AG09319 (cell line): ENCODE data around the gene CARS1.

Experiments used
- DNase-seq: peaks from one replicate; pipeline ENCODE4 v3.0.0-alpha.2; 2010; ENCODE audit warnings: low read depth; ENCODE audit errors: extremely low read depth
- TF ChIP-seq, protein P1 (sequence below): IDR thresholded peaks from 2 replicates; pipeline ENCODE4 v1.5.1; 2011; ENCODE audit warnings: low read depth, mild to moderate bottlenecking, inconsistent platforms, low read length, moderate library complexity

CARS1 gene

DNA sequence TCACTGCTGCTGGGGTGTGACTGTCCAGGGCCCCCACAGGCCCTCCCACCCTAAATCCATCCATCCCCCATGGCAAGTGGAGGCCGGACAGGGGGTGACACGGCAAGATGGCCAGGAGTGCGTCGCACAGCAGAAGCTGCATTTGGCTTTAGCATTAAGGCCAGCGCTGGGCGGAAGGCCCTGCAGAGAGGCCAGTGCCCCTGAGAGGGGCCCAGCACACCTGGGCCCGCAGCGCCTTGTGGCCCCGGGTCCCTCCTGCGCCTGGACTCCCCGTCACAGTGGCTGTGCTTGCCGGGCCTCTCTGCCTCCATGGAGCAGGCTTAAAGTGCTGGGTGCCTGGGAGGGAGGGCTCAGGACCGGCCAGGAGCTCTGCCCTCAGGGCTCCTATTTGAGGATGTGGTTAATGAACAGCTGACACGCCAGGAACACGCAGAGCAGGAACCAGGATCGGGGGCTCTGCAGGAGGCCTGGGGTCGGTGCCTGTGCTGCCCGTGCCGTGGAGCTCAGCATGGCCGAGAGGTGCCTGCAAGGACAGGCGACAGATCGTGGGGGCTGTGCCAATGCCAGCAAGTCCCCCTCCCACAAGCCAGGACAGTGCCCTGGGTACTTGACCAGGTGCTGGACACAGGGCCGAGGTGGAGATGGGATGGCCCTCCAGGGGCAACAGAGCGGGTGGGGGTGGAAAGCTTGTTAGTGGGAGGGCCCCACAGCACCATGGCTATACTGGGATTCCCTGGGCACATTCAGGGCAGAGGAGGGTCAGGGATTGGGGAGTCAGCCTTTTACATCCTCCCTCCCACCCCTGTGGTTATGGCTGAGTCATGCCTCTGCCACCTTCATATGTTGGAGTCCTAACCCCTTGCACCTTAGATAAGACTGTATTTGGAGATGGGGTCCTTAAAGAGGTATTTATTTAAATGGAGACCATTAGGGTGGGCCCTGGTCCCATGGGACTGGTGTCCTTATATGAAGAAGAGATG lies 30.9 kb upstream of the CARS1 start:
- no peak for DNase-seq
- TF ChIP-seq, protein P1, sequence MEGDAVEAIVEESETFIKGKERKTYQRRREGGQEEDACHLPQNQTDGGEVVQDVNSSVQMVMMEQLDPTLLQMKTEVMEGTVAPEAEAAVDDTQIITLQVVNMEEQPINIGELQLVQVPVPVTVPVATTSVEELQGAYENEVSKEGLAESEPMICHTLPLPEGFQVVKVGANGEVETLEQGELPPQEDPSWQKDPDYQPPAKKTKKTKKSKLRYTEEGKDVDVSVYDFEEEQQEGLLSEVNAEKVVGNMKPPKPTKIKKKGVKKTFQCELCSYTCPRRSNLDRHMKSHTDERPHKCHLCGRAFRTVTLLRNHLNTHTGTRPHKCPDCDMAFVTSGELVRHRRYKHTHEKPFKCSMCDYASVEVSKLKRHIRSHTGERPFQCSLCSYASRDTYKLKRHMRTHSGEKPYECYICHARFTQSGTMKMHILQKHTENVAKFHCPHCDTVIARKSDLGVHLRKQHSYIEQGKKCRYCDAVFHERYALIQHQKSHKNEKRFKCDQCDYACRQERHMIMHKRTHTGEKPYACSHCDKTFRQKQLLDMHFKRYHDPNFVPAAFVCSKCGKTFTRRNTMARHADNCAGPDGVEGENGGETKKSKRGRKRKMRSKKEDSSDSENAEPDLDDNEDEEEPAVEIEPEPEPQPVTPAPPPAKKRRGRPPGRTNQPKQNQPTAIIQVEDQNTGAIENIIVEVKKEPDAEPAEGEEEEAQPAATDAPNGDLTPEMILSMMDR: no peak

DNA sequence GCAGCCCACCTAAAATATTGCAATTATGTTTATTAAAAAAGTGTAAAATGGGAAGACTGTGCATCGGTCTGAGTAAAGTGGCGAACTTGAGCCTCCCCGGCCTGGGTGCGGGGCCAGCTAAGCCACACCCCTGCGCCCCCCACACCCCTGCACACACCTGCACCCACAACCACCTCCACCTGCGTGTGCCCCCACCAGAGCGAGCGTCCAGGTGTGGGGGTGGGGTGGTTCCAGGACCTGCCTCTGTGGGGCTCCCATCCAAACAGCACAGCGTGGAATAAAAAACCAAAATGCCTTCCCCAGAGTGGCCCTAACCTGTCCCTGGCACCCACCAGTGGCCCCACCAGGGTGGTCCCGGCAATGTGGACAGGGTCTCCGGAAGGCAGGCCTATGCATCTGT lies 30.1 kb upstream of the CARS1 start:
- DNase-seq: no peak
- TF ChIP-seq, protein P1: no peak

DNA sequence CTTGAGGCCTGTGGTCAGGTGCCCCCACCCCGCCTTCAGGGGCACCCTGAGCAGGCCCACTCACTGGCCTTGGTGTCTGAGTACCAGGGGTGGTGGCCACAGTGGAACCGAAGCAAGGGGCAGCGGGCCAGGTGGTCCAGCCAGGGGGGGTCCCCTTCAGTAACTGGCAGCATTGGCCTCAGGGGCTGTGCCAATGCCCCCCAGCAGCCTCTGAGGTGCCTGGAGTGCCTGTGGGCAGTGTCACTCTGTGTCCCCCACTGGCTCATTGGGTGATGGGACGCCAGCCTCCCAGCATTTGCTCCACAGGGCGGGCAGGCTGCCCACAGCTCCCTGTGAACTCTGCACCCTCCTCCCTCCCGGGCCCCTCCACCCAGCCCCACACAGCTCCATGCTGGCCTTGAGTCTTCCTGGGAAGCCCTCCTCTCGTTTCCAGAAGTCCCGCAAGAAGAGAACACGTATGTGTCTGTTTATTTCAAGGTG lies 29.5 kb upstream of the CARS1 start:
- DNase-seq: no peak
- TF ChIP-seq, protein P1: no peak

DNA sequence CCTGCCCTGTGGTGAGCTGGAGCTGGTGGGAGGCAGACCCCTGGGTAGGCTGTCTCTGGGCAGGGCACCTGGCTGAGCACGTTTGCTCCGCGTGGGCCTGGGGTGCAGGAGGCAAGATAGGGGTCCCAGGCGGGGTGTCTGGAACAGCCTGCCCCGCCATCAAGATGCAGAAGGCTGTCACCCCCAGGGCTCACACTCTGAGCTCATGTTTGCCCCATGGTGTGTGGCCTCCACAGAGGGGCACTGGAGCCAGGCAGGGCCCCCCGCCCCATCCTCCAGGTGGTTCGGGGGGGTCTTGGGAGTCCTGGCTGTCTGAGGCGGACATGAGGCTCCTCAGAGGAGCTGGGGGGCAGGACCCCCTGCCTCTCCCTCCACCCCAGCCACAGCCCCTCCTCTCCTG lies 28.9 kb upstream of the CARS1 start:
- no peak for DNase-seq
- TF ChIP-seq, protein P1: no peak

DNA sequence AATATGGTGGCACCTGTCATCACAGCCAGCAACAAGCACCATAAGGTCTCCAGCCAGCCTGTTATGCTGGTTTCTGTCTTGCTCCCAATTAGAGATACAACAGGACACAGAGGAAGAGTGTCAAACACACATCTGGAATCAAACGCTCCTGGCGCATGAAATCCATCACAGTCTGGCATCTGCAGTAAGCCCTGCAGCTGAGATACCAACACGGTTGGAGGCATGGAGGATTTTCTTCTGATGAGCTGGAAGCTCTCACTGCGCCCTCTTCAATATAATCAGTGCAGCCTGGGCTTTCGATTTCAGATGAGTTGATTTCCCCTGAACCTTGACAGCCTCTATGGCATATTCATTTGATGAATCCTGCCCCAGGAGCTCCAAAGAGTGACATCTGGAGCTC lies 27.8 kb upstream of the CARS1 start:
- no peak for DNase-seq
- TF ChIP-seq, protein P1: no peak

DNA sequence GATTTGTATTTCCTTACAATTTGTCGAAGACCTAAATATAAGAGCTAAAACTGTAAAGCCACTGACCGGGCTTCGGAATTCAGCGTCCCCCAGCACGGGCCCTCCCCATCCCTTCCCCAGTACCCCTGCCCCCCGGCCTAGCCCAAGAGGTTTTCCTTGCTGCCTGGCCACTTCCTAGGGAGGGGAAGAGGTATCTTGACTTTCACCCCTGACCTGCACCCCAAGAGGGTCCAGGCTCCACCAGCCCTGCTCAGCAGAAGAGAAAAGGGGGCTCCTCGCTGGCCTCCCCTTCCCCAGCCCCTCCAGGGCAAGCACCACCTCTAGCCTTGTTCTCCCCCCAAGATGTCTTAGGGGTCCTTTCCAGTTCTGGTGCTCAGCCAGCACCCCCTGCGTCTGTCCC lies 26.1 kb upstream of the CARS1 start:
- TF ChIP-seq, protein P1: no peak
- DNase-seq: no peak

DNA sequence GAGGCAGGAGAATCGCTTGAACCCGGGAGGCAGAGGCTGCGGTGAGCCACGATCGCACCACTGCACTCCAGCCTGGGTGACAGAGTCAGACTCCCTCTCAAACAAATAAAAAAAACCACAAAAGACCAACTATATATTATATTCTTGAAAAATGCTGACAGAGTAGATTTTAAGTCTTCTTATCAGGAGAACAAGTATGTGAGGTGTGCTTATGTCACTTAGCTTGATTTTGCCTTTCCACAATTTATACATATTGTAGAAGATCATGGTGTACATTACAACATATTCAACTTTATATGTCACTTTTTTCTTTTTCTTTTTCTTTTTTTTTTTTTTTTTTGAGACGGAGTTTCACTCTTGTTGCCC lies 24.1 kb upstream of the CARS1 start:
- TF ChIP-seq, protein P1: no peak
- DNase-seq: no peak
